Smooth muscle cell (in vitro differentiated cells): Measurements from ENCODE around the gene DCLK3. TPM values are rescaled to one million over a fixed set of nuclear protein-coding genes. Genes with fewer than 3 reads are reported as not detected.

ENCODE experiments used
- DNase-seq: peaks from one replicate; lab custom pipeline; 2025; ENCODE audit not compliant: unreplicated experiment; lab: John Stamatoyannopoulos, UW
- H2AFZ ChIP-seq: fragments of 200-600 bp; sonication (generic); 2 replicates; pipeline ENCODE4 v1.6.0; 2016; ENCODE audit warnings: antibody characterized with exemption, low read depth, mild to moderate bottlenecking
- H3F3A ChIP-seq: fragments of 200-600 bp; sonication (generic); 2 replicates; pipeline ENCODE4 v1.6.0; 2017; ENCODE audit warnings: antibody characterized with exemption, low read depth
- H3K27ac ChIP-seq: fragments of 200-600 bp; sonication (generic); 2 replicates; pipeline ENCODE4 v1.5.1; 2016; ENCODE audit warnings: low read depth, mild to moderate bottlenecking
- H3K27me3 ChIP-seq: fragments of 200-600 bp; sonication (generic); 2 replicates; pipeline ENCODE4 v1.6.1; 2016; ENCODE audit warnings: low read depth, mild to moderate bottlenecking
- H3K36me3 ChIP-seq: fragments of 200-600 bp; sonication (generic); 2 replicates; pipeline ENCODE4 v1.5.1; 2016; ENCODE audit warnings: low read depth
- H3K4me1 ChIP-seq: fragments of 200-600 bp; sonication (generic); 2 replicates; pipeline ENCODE4 v1.5.1; 2016; ENCODE audit warnings: low read depth
- H3K4me2 ChIP-seq: fragments of 200-600 bp; sonication (generic); 2 replicates; pipeline ENCODE4 v1.6.0; 2016; ENCODE audit warnings: mild to moderate bottlenecking
- H3K4me3 ChIP-seq: fragments of 200-600 bp; sonication (generic); 2 replicates; pipeline ENCODE4 v1.5.1; 2016; ENCODE audit warnings: mild to moderate bottlenecking
- H3K79me2 ChIP-seq: fragments of 200-600 bp; sonication (generic); 2 replicates; pipeline ENCODE4 v1.6.0; 2016; ENCODE audit warnings: low read depth, mild to moderate bottlenecking
- H3K9ac ChIP-seq: fragments of 200-600 bp; sonication (generic); 2 replicates; pipeline ENCODE4 v1.6.0; 2016; ENCODE audit warnings: low read depth
- H3K9me3 ChIP-seq: fragments of 200-600 bp; sonication (generic); replicated peaks from 2 replicates; pipeline ENCODE4 v1.5.1; 2016; ENCODE audit warnings: low read depth
- H4K20me1 ChIP-seq: fragments of 200-600 bp; sonication (generic); 2 replicates; pipeline ENCODE4 v1.6.0; 2016; ENCODE audit warnings: low read depth
- CTCF ChIP-seq: fragments of 200-600 bp; sonication (generic); IDR thresholded peaks from 2 replicates; pipeline ENCODE4 v1.5.1; 2017; ENCODE audit warnings: borderline replicate concordance, mild to moderate bottlenecking, antibody characterized with exemption; ENCODE audit not compliant: insufficient read depth, poor library complexity, severe bottlenecking
- WGBS: methylation state at CpG from one replicate; pipeline ENCODE4 v1.1.7; 2016; ENCODE audit warnings: low lambda C conversion rate; 5-methylcytosine and 5-hydroxymethylcytosine counted together
- polyA plus RNA-seq: library from polyadenylated mRNA; unstranded; fragments of >200 nt; fragmentation: Nextera tagmentation; extraction: Ambion mirVana; gene quantifications from 2 replicates; pipeline ENCODE4 v1.2.1, GENCODE V29; 2016
- total RNA-seq: library from RNA; depleted of rRNA; stranded (reverse); fragments of >200 nt; gene quantifications from 2 replicates; pipeline ENCODE4 v1.2.3, GENCODE V29; 2014

DCLK3 gene
- total RNA-seq (not detected in 2 replicates), polyA plus RNA-seq (not detected in 2 replicates)

- peaks cover 90% of the 10 kb centered on the region for H3K27me3 ChIP-seq
- no peaks in the 10 kb centered on the region for H3K9me3 ChIP-seq
- no peak within 1 kb of the TSS for H2AFZ ChIP-seq
- no peaks in the 10 kb centered on the region for H4K20me1 ChIP-seq
- no peak for TF ChIP-seq CTCF
- no peak for DNase-seq
- peak within 1 kb of the TSS; percentile 41 for H3K4me3 ChIP-seq
- WGBS, result 5% methylated on average over 63 of the region's 99 CpGs
- H3F3A ChIP-seq, result no peaks in the 10 kb centered on the region
- no peaks in the 10 kb centered on the region for H3K4me1 ChIP-seq
- H3K79me2 ChIP-seq, result no peaks in the 10 kb centered on the region
- no peak within 1 kb of the TSS for H3K27ac ChIP-seq
- H3K4me2 ChIP-seq, result peak within 1 kb of the TSS; percentile 84
- H3K36me3 ChIP-seq, result no peaks in the 10 kb centered on the region
- no peak within 1 kb of the TSS for H3K9ac ChIP-seq
Measured at GRCh38 chr3:36763850-36764703, at the start of gene DCLK3. Gene DCLK3 (minus strand): TSS chr3:36764553. CDS start chr3:36764263, 290 bp downstream.

GRCh38 chr3:36813305-36813704 is 49.0 kb upstream of the DCLK3 start:
- no peak for TF ChIP-seq CTCF
- Histone ChIP-seq H3K79me2 (no peaks in the 10 kb centered on the region), H2AFZ (no peak overlapping the region), H3K4me1 (no peaks in the 10 kb centered on the region), H3K27ac (no peak overlapping the region), H3K27me3 (no peaks in the 10 kb centered on the region), H3K9me3 (no peaks in the 10 kb centered on the region), H3K9ac (no peak overlapping the region), H3K4me2 (no peak overlapping the region), H4K20me1 (no peaks in the 10 kb centered on the region), H3K36me3 (no peaks in the 10 kb centered on the region), H3K4me3 (no peak overlapping the region), H3F3A (no peaks in the 10 kb centered on the region)
- WGBS, result 63% methylated on average over 6 of the region's 6 CpGs
- no peak for DNase-seq

GRCh38 chr3:36812240-36812639 is 47.9 kb upstream of the DCLK3 start:
- no peak overlapping the region for H3K4me3 ChIP-seq
- H3K9me3 ChIP-seq, result no peaks in the 10 kb centered on the region
- WGBS, result 62% methylated on average over 1 of the region's 1 CpG
- no peaks in the 10 kb centered on the region for H3K36me3 ChIP-seq
- H3K27ac ChIP-seq, result no peak overlapping the region
- H3K4me1 ChIP-seq, result no peaks in the 10 kb centered on the region
- no peak overlapping the region for H3K4me2 ChIP-seq
- no peaks in the 10 kb centered on the region for H3F3A ChIP-seq
- no peaks in the 10 kb centered on the region for H3K79me2 ChIP-seq
- no peak for DNase-seq
- no peaks in the 10 kb centered on the region for H4K20me1 ChIP-seq
- TF ChIP-seq CTCF, result no peak
- H3K27me3 ChIP-seq, result no peaks in the 10 kb centered on the region
- H3K9ac ChIP-seq, result no peak overlapping the region
- no peak overlapping the region for H2AFZ ChIP-seq
